NOMO-1 treated with dmso at 0.1 percent for 144 hours (cell line): ENCODE measurements around the gene TELO2.

Experiments used
- DNase-seq: peaks from one replicate; lab custom pipeline; 2025; ENCODE audit not compliant: unreplicated experiment; lab: John Stamatoyannopoulos, UW

TELO2 gene

GRCh38 chr16:1492923-1493745 is at the start of gene TELO2:
TELO2 (plus strand) TSS chr16:1493360; CDS start chr16:1494282, 922 bp downstream.
- DNase-seq, result peak; percentile 67

- DNase-seq, result no peak
Measured at GRCh38 chr16:1443403-1443973, 49.7 kb upstream of the TELO2 start.

- DNase-seq, result no peak
Measured at GRCh38 chr16:1443980-1444729, 49.0 kb upstream of the TELO2 start, which contains the start of gene CCDC154. CCDC154 (minus strand) TSS chr16:1444556; CDS start chr16:1444322, 234 bp downstream.

GRCh38 chr16:1444730-1445517 is 48.2 kb upstream of the TELO2 start:
- DNase-seq, result no peak

- no peak for DNase-seq
Measured at GRCh38 chr16:1445518-1446203, 47.5 kb upstream of the TELO2 start.

- no peak for DNase-seq
Measured at GRCh38 chr16:1446296-1447080, 46.7 kb upstream of the TELO2 start.

- no peak for DNase-seq
Measured at GRCh38 chr16:1447965-1448364, 45.2 kb upstream of the TELO2 start.

GRCh38 chr16:1448536-1449116 is 44.5 kb upstream of the TELO2 start:
- DNase-seq, result no peak

GRCh38 chr16:1449201-1449788 is 43.9 kb upstream of the TELO2 start:
- no peak for DNase-seq

GRCh38 chr16:1450218-1450617 is 42.9 kb upstream of the TELO2 start:
- no peak for DNase-seq

GRCh38 chr16:1450841-1451240 is 42.3 kb upstream of the TELO2 start:
- no peak for DNase-seq

- no peak for DNase-seq
Measured at GRCh38 chr16:1451702-1452392, 41.3 kb upstream of the TELO2 start.

- no peak for DNase-seq
Measured at GRCh38 chr16:1452530-1452929, 40.6 kb upstream of the TELO2 start.

GRCh38 chr16:1453316-1453715 is 39.8 kb upstream of the TELO2 start:
- no peak for DNase-seq

GRCh38 chr16:1454561-1454960 is 38.6 kb upstream of the TELO2 start:
- DNase-seq, result no peak

- DNase-seq, result no peak
Measured at GRCh38 chr16:1455190-1456171, 37.7 kb upstream of the TELO2 start.

- DNase-seq, result no peak
Measured at GRCh38 chr16:1456951-1457350, 36.2 kb upstream of the TELO2 start.
